GM21367 (cell line): ENCODE measurements around the gene CEP104.

Experiments used
- ATAC-seq: cut with Tn5 transposase; IDR thresholded peaks from one replicate; pipeline ENCODE4 v1.9.1; 2021; ENCODE audit not compliant: unreplicated experiment

The CEP104 gene

GRCh38 chr1:3856923-3857790 is at the start of gene CEP104, which contains the start of gene DFFB:
Gene CEP104 (minus strand): TSS chr1:3857211. CDS start chr1:3852407, 4,804 bp downstream.
Gene DFFB (plus strand): TSS chr1:3857476. CDS start chr1:3857604, 128 bp downstream.
- peak; percentile 93 for ATAC-seq

DNA sequence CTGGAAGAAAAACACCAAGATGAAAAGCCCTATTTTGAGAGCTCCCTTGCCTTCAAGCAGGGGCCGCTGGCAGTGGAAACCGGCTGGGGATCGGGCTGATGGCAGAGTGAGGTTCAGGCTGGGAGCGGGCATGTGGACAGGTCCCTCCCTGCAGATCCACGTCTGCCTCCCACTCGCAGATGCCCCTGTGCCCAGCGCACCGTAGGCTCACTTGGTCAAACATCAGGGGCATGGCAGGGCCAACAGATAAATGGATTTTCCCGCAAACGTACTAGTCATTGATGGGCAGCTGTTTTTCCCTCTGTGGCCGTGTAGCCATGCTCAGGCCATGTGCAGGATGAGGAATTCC is 49.6 kb upstream of the CEP104 start:
- ATAC-seq = no peak

GRCh38 chr1:3905953-3906671 is 49.1 kb upstream of the CEP104 start:
- no peak for ATAC-seq

DNA sequence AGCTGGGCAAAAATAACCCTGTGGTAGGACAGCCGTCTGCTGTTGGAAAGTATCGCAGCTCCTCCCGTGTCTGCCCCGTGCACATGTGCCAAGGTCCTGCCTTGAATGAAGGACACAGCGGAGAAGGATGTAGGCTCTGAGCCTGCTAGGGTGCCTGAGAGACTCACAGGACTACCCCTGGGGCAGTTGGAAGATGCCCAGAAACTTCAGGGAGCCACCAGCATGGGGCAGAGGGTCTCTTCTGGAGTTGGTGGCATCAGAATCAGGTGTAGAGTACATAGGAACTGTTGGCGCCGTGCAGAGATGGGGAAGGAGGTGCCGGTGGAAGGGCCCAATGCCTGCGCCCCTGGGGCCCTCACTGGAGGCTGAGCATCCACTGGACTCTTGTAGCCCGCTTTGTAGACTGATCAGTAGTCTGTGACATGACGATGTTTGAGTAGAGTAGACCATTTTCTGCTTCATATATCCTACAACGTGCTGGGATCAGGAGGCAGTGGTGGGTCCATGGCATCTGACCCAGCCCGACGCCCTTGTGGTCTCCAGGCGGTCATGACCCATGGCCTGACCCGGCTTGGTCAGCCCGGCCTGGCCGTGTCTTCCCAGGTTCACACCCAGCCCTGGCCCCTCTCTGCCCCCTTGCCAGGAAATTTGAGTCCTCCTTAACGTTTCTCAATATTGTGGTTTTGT is 48.4 kb upstream of the CEP104 start:
- no peak for ATAC-seq

DNA sequence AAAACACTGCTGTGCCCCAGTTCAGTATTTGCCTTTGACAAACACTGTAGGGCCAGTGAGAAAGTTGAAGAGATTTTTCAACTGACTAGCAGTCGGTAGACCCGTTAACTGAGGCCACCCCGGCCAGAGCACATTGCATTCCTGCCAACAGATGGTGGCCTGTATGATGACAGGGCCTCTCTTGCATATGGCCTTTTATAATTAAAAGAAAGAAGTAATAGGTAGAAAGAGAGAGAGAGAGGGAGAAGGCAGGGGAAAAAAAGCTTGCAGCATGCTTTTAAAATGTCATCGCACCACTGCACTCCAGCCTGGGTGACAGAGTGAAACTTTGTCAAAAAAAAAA is 47.8 kb upstream of the CEP104 start:
- no peak for ATAC-seq

- no peak for ATAC-seq
Measured at GRCh38 chr1:3904006-3904842, 47.2 kb upstream of the CEP104 start.

- no peak for ATAC-seq
Measured at GRCh38 chr1:3903141-3904005, 46.4 kb upstream of the CEP104 start.

GRCh38 chr1:3902571-3903091 is 45.6 kb upstream of the CEP104 start:
- no peak for ATAC-seq

- no peak for ATAC-seq
Measured at GRCh38 chr1:3902111-3902511, 45.1 kb upstream of the CEP104 start.

- ATAC-seq = peak; percentile 48
Measured at GRCh38 chr1:3900969-3901529, 44.0 kb upstream of the CEP104 start.

- peak; percentile 67 for ATAC-seq
Measured at GRCh38 chr1:3900150-3900968, 43.3 kb upstream of the CEP104 start, which contains the start of gene C1orf174. Gene C1orf174 (minus strand): TSS chr1:3900272. CDS start chr1:3900186, 86 bp downstream.

DNA sequence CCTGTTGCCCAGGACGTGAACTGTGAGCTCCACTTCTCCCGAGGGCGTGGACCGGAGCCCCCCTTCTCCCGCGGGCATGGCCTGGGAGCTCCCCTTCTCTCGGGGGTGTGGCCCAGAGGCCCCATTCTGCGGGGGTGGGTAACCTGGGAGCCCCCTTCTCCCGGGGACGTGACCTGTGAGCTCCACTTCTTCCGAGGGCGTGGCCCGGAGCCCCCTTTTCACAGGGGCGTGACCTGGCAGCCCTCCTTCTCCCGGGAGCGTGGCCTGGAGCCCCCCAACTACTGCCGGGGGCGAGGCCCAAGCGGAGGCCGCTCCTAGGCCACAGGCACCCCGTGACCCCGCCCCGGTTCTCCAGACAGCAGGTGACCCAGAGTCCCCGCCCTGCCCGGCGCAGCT is 42.7 kb upstream of the CEP104 start:
- peak; percentile 4 for ATAC-seq

DNA sequence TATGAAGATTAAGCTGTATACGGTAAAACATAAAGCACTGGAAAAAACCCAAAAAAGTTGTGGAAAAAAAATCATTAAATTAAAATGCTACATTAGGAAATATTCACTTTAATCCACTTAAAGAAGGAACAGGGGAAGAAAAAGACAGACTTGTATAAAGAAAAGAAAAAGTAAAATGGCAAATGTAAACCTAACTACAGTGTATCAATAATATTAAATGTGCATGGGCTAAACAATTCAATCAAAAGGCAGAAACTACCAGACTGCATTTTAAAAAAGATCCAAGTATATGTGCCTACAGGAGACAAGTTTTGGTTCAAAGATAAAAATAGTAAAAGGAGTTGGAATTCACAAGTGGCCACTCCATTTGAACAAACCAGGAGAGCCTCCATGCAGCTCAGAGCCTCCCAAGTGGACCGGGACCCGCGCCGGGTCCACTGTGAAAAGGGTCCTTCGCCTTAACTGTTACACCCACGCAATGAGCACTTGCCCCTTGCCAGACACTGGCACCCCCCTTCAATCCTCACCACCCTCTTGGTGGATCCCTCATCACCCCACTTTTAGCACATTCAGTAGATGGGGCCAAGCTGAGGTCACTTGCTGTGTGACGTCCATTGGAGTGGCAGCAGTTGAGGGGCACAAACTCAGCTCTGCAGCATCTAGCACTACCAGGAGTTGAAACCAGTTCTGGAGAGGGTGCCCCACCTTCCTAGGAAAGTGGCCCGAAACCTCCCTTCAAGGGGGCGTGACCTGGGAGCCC is 42.2 kb upstream of the CEP104 start:
- no peak for ATAC-seq

GRCh38 chr1:3898475-3898735 is 41.4 kb upstream of the CEP104 start:
- no peak for ATAC-seq

DNA sequence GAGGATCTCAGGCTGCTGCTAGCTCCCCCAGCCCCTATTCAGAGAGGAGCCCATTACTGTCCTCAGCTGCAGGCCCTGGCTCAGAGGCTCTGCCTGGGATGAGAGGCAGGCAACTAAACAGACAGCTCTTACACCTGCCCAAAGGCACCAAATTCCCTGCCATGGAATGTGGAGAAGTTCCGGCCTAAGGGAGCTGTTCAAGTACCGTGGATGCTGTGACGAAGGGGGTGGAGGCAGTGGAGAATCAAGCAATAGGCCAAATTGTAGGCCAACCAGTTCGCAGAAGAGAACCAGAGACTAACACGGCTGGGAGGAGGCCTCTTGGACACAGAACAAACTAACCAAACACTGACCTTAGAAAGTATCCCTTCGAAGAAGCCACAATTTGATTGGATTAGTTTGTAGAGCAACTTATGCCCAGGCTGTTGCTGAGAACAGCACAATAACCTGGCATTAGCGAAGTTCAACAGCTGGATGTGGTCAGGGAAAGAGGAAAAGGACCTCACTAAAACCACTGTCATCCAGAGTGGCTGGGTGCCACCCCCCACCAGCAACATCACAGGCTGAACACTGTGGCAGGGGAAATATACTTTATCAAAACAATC is 39.5 kb upstream of the CEP104 start:
- no peak for ATAC-seq

DNA sequence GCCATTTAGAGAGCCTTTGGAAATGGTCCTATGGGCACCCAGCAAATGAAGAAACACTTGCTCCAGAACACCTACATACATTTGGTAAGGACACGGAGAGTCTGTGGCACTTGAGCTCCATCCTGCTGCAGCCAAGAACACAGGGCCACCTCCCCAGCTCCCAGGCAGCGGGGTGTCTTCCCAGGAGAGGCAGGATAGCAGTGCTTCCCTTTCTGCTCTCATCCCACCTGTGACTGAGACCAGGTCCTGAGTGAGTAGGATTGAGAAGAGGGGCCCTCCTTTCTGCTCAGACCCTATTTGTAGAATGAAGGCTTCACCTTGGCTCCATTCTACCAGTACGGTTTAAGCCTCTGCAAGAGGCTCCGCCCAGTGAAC is 38.9 kb upstream of the CEP104 start:
- no peak for ATAC-seq

- ATAC-seq = no peak
Measured at GRCh38 chr1:3895279-3895950, 38.4 kb upstream of the CEP104 start.
